ENCODE measurements around the gene PUS7. TPM values are rescaled to one million over a fixed set of nuclear protein-coding genes. Genes with fewer than 3 reads are reported as not detected.

Gene PUS7
- total and polyA plus RNA-seq, 2 of the 8 experiments (the other 6 are each of a cell fraction or from before 2014, with no cell fraction given): 18.9 to 65.2 TPM

- no peak for TF ChIP-seq CTCF (IDR thresholded peaks at IDR 0.05; ENCODE audit: control extremely low read depth in 1 of 3, insufficient read depth in 1 of 3, low read depth in 1 of 3, low read length in 3 of 3)
- no peak for TF ChIP-seq TEAD4 (IDR thresholded peaks at IDR 0.05; ENCODE audit: low read depth, low read length)
- TF ChIP-seq JUN (IDR thresholded peaks at IDR 0.05; ENCODE audit: low read depth, low read length): no peak
- no peak; a peak in 1 of 4 replicates for TF ChIP-seq HDAC2 (IDR thresholded peaks at IDR 0.05; ENCODE audit: borderline replicate concordance in 1 of 2, low read depth in 2 of 2, low read length in 2 of 2)
- no peak for TF ChIP-seq BCL11A (IDR thresholded peaks at IDR 0.05; ENCODE audit: low read depth in 2 of 2, low read length in 2 of 2)
- TF ChIP-seq E2F6 (IDR thresholded peaks at IDR 0.05): no peak; the same call in 1 of the 2 replicates
- peak; percentile 42 for TF ChIP-seq KDM4A (IDR thresholded peaks at IDR 0.05; ENCODE audit: low read depth, low read length, severe bottlenecking)
- no peak for TF ChIP-seq RXRA (IDR thresholded peaks at IDR 0.05; ENCODE audit: insufficient read depth, low read depth, low read length)
- no peak for TF ChIP-seq NRF1 (IDR thresholded peaks at IDR 0.05; ENCODE audit: low read depth, low read length)
- TF ChIP-seq POLR2A (IDR thresholded peaks at IDR 0.05; ENCODE audit: control extremely low read depth in 1 of 2, low read depth in 2 of 2, low read length in 2 of 2): peak; percentile 96 to 97
- no peak for TF ChIP-seq CTBP2 (IDR thresholded peaks at IDR 0.05; ENCODE audit: borderline replicate concordance, insufficient read depth, insufficient read length, low read length)
Observed at GRCh38 chr7:105521717-105522463, at the start of gene PUS7 (continued).
